Activated T-cell treated with anti-CD3 and anti-CD28 coated beads for 24 hours (primary cell): Measurements from ENCODE around the gene FNIP2.
"Not testable (repeated sequence)": the region's sequence is repeated elsewhere in the genome, so short reads cannot be mapped to it uniquely, and the experiment has no call there.

ENCODE experiments used
- DNase-seq: peaks from one replicate; pipeline ENCODE4 v3.0.0-alpha.2; 2020; ENCODE audit warnings: low read depth

Gene FNIP2

GRCh38 chr4:158912806-158913205 is 144.0 kb downstream of the FNIP2 start:
- DNase-seq = no peak

GRCh38 chr4:158913766-158914165 is 144.9 kb downstream of the FNIP2 start:
- no peak for DNase-seq

GRCh38 chr4:158914218-158914617 is 145.4 kb downstream of the FNIP2 start:
- no peak for DNase-seq

GRCh38 chr4:158915683-158916241 is 146.9 kb downstream of the FNIP2 start:
- no peak for DNase-seq

GRCh38 chr4:158920452-158920996 is 151.7 kb downstream of the FNIP2 start:
- not testable (repeated sequence) for DNase-seq

- DNase-seq = not testable (repeated sequence)
Measured at GRCh38 chr4:158927774-158928173, 158.9 kb downstream of the FNIP2 start.

GRCh38 chr4:158929939-158930638 is 161.3 kb downstream of the FNIP2 start:
- DNase-seq = no peak

GRCh38 chr4:158930639-158930972 is 161.8 kb downstream of the FNIP2 start:
- DNase-seq = no peak

GRCh38 chr4:158933236-158933635 is 164.4 kb downstream of the FNIP2 start:
- no peak for DNase-seq

GRCh38 chr4:158934996-158935669 is 166.3 kb downstream of the FNIP2 start:
- DNase-seq = no peak

GRCh38 chr4:158936238-158936637 is 167.4 kb downstream of the FNIP2 start:
- DNase-seq = no peak

GRCh38 chr4:158938220-158939044 is 169.6 kb downstream of the FNIP2 start:
- no peak for DNase-seq

GRCh38 chr4:158940271-158940670 is 171.4 kb downstream of the FNIP2 start:
- no peak for DNase-seq

- no peak for DNase-seq
Measured at GRCh38 chr4:158941321-158941720, 172.5 kb downstream of the FNIP2 start.

GRCh38 chr4:158941895-158942294 is 173.1 kb downstream of the FNIP2 start:
- DNase-seq = no peak

GRCh38 chr4:158945529-158946108 is 176.8 kb downstream of the FNIP2 start:
- DNase-seq = no peak

- DNase-seq = no peak
Measured at GRCh38 chr4:158946825-158947224, 178.0 kb downstream of the FNIP2 start.

GRCh38 chr4:158948071-158948470 is 179.2 kb downstream of the FNIP2 start:
- DNase-seq = no peak

GRCh38 chr4:158949099-158949498 is 180.3 kb downstream of the FNIP2 start:
- no peak for DNase-seq

GRCh38 chr4:158952221-158952774 is 183.5 kb downstream of the FNIP2 start:
- DNase-seq = not testable (repeated sequence)

- not testable (repeated sequence) for DNase-seq
Measured at GRCh38 chr4:158956345-158956744, 187.5 kb downstream of the FNIP2 start.

GRCh38 chr4:158956918-158957317 is 188.1 kb downstream of the FNIP2 start:
- not testable (repeated sequence) for DNase-seq
